ENCODE measurements around the gene RGS3. TPM values are rescaled to one million over a fixed set of nuclear protein-coding genes. Genes with fewer than 3 reads are reported as not detected.

The RGS3 gene
- total and polyA plus RNA-seq, 2 of the 13 experiments (the other 11 are each of a cell fraction or from before 2014, with no cell fraction given), result 17.1 to 28.8 TPM

DNA sequence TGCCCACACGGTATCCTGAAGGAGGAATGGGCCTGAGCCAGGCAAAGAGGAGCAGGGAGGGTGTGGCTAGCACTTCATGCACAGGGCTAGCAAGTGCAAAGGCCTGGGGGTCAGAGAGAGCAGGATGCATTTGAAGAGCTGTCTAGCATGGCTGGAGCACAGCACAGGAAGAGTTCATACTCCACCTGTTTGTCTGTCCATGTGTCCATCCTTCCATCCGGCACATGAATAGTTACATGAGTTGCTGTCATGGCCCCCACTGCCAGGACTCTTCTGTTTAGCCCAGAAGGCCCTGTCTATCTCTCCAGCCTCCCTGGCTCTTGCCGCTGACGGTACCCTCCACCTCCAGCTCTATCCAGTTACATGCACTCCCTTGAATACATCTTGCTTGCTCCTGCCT lies 17.1 kb downstream of the RGS3 start:
- H4K20me1 ChIP-seq (ENCODE audit: insufficient read depth, low read length), result no peaks in the 10 kb centered on the region
- H3K79me2 ChIP-seq (ENCODE audit: insufficient read depth, low read length), result peaks cover 13% of the 10 kb centered on the region
- TF ChIP-seq ZNF546 (CRISPR knock-in tag; conservative IDR thresholded peaks at IDR 0.05), result no peak
- no peak for TF ChIP-seq REXO4 (CRISPR knock-in tag; IDR thresholded peaks at IDR 0.05; ENCODE audit: borderline replicate concordance)
- TF ChIP-seq KLF9 (CRISPR knock-in tag; IDR thresholded peaks at IDR 0.05; ENCODE audit: low read depth), result no peak
- TF ChIP-seq CHD4 (IDR thresholded peaks at IDR 0.05; ENCODE audit: borderline replicate concordance, low read length), result no peak
- TF ChIP-seq ZNF263 (CRISPR knock-in tag; IDR thresholded peaks at IDR 0.05), result no peak
- TF ChIP-seq, protein P1, sequence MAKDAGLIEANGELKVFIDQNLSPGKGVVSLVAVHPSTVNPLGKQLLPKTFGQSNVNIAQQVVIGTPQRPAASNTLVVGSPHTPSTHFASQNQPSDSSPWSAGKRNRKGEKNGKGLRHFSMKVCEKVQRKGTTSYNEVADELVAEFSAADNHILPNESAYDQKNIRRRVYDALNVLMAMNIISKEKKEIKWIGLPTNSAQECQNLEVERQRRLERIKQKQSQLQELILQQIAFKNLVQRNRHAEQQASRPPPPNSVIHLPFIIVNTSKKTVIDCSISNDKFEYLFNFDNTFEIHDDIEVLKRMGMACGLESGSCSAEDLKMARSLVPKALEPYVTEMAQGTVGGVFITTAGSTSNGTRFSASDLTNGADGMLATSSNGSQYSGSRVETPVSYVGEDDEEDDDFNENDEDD (CRISPR knock-in tag; IDR thresholded peaks at IDR 0.05; ENCODE audit: borderline replicate concordance), result no peak
- TF ChIP-seq ZNF558 (CRISPR knock-in tag; IDR thresholded peaks at IDR 0.05; ENCODE audit: borderline replicate concordance), result no peak
- TF ChIP-seq NFRKB (IDR thresholded peaks at IDR 0.05), result no peak
- TF ChIP-seq BORCS8-MEF2B (CRISPR knock-in tag; IDR thresholded peaks at IDR 0.05), result no peak
- TF ChIP-seq SIN3B (IDR thresholded peaks at IDR 0.05; ENCODE audit: low read length), result no peak
- TF ChIP-seq, protein P2, sequence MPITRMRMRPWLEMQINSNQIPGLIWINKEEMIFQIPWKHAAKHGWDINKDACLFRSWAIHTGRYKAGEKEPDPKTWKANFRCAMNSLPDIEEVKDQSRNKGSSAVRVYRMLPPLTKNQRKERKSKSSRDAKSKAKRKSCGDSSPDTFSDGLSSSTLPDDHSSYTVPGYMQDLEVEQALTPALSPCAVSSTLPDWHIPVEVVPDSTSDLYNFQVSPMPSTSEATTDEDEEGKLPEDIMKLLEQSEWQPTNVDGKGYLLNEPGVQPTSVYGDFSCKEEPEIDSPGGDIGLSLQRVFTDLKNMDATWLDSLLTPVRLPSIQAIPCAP (CRISPR knock-in tag; IDR thresholded peaks at IDR 0.05; ENCODE audit: low read depth), result no peak
- TF ChIP-seq PHF21A (CRISPR knock-in tag; IDR thresholded peaks at IDR 0.05), result no peak
- no peak for TF ChIP-seq TCF7 (IDR thresholded peaks at IDR 0.05; ENCODE audit: low read depth)
- no peak for TF ChIP-seq SKI (IDR thresholded peaks at IDR 0.05; ENCODE audit: partially characterized antibody)
- no peak for TF ChIP-seq DNMT1 (CRISPR knock-in tag; IDR thresholded peaks at IDR 0.05)
- TF ChIP-seq, protein P3, sequence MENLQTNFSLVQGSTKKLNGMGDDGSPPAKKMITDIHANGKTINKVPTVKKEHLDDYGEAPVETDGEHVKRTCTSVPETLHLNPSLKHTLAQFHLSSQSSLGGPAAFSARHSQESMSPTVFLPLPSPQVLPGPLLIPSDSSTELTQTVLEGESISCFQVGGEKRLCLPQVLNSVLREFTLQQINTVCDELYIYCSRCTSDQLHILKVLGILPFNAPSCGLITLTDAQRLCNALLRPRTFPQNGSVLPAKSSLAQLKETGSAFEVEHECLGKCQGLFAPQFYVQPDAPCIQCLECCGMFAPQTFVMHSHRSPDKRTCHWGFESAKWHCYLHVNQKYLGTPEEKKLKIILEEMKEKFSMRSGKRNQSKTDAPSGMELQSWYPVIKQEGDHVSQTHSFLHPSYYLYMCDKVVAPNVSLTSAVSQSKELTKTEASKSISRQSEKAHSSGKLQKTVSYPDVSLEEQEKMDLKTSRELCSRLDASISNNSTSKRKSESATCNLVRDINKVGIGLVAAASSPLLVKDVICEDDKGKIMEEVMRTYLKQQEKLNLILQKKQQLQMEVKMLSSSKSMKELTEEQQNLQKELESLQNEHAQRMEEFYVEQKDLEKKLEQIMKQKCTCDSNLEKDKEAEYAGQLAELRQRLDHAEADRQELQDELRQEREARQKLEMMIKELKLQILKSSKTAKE (CRISPR knock-in tag; IDR thresholded peaks at IDR 0.05; ENCODE audit: borderline replicate concordance), result no peak
- no TSS peak for BruUV-seq (replicated peaks)
- in situ Hi-C loops (cut with HindIII; ENCODE audit: extremely low pct_ligation_motif_present, low pct_unique_long_range_greater_than_20kb), result no loop called here
- CTCF ChIA-PET (ENCODE audit: low intra/inter-chr PET ratio, low total read pairs), result no interaction called here
- FAIRE-seq (no peak), ATAC-seq (no peak), DNase-seq (ENCODE audit: low spot score) (no peak)
- no peak overlapping the region for H3K4me2 ChIP-seq (ENCODE audit: low read depth, low read length)
- H2AFZ ChIP-seq (ENCODE audit: low read length), result no peak overlapping the region
- POLR2A ChIA-PET, result interaction anchor here (0.6 kb wide), 1 partner anchor 11 kb away, joined by 3 read pairs; no protein-coding TSS in a partner anchor
- H3K9ac ChIP-seq (ENCODE audit: insufficient read depth, low read depth, low read length), result no peak overlapping the region
- H3K4me3 ChIP-seq (replicated peaks in 1 of 3; ENCODE audit: insufficient read depth in 1 of 3, low read depth in 2 of 3, low read length in 3 of 3), result no peak overlapping the region
- no peak overlapping the region for H3K27ac ChIP-seq (ENCODE audit: extremely low read length, insufficient read depth, low read length)
- H3K36me3 ChIP-seq (replicated peaks in 1 of 2; ENCODE audit: control insufficient read depth in 1 of 2, insufficient read depth in 2 of 2, low read length in 2 of 2), result peaks cover 10 to 60% of the 10 kb centered on the region in 2 experiments; a peak in 4 of 5 replicates
- no peaks in the 10 kb centered on the region for H3K27me3 ChIP-seq (ENCODE audit: control insufficient read depth in 1 of 2, insufficient read depth in 2 of 2, low read length in 2 of 2)
- intact Hi-C loops (cut with micrococcal nuclease; ENCODE audit: unreplicated experiment), result no loop called here
- WGBS (ENCODE audit: low lambda C conversion rate), result 98% methylated on average over 4 of the region's 4 CpGs
- peaks cover 10% of the 10 kb centered on the region for H3K4me1 ChIP-seq (ENCODE audit: insufficient read depth, low read length)
- no peaks in the 10 kb centered on the region for H3K9me3 ChIP-seq (ENCODE audit: low read length)
